NCI-H748 (cell line): ENCODE data around the gene HPS4.
"Not testable (repeated sequence)": the region's sequence is repeated elsewhere in the genome, so short reads cannot be mapped to it uniquely, and the experiment has no call there.

Experiments
- DNase-seq: peaks from one replicate; lab custom pipeline; 2025; ENCODE audit not compliant: unreplicated experiment; lab: John Stamatoyannopoulos, UW

Gene HPS4

DNA sequence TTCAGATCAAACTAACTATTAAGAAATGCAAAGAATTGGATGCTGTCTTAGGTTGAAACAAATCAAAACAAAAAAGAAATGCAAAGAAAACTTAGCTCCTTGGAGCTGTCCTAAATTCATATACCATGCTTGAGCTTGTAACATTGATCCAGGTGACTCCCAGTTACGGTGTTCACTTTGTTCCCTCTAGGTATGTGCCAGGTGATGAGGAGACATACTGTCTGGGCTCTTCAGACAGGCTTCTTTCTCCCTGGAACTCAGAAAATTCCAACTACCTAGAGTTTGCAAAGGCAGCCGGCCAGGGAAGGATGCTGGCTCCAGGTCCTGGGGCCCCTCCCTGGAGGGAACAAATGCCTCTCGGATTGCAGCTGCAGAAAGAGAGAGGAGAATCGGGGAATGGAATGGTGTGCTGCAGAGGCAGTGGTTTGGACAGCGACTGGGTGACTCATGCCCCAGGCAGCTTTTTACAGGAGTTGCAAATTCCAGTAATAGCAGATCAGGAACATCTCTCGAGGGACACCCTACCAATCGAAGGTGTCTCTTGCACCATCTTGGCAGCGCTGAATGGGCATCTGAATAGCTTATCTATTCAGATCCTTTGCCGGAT is 66.8 kb downstream of the HPS4 start:
- DNase-seq = no peak

GRCh38 chr22:26416256-26416655 is 67.3 kb downstream of the HPS4 start:
- DNase-seq = no peak

DNA sequence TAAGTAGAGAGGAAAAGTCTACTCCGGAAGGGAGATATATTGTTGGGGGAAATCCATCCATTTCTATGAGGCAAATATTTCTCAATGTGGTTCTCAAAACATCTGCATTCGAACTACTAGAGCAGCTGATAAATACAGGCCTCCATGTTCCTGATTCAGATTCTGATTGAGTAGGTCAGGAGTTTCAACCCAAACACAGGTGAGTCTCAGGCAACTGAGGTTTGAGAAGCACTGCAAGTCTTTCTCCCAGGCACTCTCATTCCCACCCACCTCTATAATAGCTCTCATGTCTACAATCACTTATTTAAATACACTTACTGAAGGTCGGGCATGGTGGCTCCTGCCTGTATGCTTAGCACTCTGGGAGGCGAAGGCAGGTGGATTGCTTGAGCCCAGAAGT is 69.2 kb downstream of the HPS4 start:
- no peak for DNase-seq

GRCh38 chr22:26410386-26410785 is 73.2 kb downstream of the HPS4 start:
- no peak for DNase-seq

- peak; percentile 75 for DNase-seq
Observed at GRCh38 chr22:26409719-26410335, 73.8 kb downstream of the HPS4 start.

GRCh38 chr22:26408562-26409220 is 74.9 kb downstream of the HPS4 start:
- not testable (repeated sequence) for DNase-seq

GRCh38 chr22:26406118-26406517 is 77.5 kb downstream of the HPS4 start:
- peak; percentile 51 for DNase-seq

DNA sequence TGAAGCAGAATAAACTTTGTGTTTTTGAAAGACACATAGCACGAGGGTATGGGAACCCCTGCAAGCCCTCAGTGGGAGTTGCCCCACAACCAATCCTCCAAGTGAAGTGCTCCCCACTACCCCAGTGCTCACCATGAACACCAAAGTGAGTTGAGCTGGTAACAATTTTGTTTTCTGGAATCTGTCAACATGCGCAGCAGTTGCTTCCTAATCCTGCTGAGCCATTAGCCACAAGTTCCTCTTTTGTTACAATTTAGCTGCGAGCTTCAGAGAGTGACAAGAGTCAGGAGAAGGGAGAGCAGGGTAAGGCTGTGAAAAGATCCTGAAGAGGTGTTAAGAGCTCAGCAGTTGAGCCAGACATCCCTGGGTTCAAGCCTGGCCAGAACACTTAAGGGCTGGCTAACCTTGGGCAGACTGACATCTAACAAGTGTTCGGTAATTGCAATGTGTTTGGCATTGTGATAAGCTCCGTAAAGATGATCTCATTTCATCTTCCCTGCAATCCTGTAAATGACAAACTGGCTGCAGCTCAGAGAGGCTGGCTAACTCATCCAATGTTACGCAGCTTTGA is 78.6 kb downstream of the HPS4 start:
- DNase-seq = no peak

GRCh38 chr22:26401726-26402125 is 81.9 kb downstream of the HPS4 start:
- DNase-seq = no peak
